ENCODE data around the gene GREB1. TPM values are rescaled to one million over a fixed set of nuclear protein-coding genes. Genes with fewer than 3 reads are reported as not detected.

Gene GREB1
- 22.5 TPM for polyA plus RNA-seq (2012; ENCODE audit: insufficient read depth, insufficient read length, low read depth)

DNA sequence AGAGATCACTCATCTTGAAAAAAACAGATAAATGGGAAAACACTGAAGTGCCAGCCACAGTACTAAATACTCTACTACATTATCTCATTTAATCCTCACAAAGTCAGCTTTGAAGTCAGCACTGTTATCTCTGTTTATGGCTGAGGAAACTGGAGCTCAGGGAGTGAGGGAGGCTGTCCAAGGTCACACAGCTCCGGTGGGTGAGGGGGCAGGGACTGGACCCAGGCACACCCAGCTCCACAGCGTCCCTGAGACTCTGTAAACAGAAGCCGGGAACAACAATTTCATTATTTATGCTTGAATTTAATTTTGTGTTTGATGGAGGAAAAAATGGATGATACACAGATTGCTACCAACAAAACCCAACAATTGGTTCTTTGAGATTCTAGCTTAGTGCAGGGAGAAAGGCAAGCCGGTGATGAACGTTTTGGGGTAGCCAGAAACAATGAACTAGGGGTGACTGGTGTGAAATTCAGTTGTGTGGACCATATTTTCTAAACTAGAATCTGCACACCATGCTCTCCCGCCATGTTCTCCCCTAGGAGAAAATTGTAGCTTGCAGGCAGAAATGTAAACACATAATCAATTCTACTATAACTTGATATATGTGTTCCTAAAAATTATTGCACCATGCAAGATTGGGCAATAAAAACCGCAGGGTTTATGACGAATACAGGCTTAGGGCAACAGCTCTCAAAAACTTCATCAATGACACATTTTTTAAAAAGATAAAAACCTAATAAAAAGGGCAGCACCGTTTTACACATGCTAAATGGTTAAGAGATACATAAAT, at the start of gene GREB1:
TSS of gene GREB1 (plus strand) at position 768 of the 793 bp plus-strand sequence. CDS start 22,570 bp downstream, outside the sequence.
- peaks cover 9% of the 10 kb centered on the region; the same call in 1 of the 2 replicates for H3K4me1 ChIP-seq
- H3K9me3 ChIP-seq: no peaks in the 10 kb centered on the region
- H3K27me3 ChIP-seq: no peaks in the 10 kb centered on the region
- DNase-seq: no peak
- no peak for TF ChIP-seq CTCF (IDR thresholded peaks at IDR 0.05; ENCODE audit: low read depth, low read length)
- no peaks in the 10 kb centered on the region for H3K36me3 ChIP-seq
- H3K4me3 ChIP-seq (ENCODE audit: low read depth, low read length): no peak within 1 kb of the TSS

DNA sequence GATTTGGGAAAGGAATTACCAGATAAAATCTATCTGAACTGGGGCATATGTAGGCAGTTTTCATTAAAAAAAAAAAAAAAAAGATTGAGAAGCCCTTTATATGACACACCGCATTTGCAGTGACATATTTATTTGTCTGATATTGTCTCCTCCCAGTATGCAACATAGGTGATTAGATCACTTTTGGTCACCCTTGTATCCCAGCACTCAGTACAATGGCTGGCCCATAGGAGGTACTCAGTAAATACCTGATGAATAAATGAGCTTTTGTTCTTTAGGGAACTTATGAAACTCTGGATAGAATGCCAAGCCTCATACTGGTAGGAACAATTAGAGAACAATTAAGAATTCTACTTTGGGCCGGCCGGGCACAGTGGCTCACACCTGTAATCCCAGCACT, 45.0 kb upstream of the GREB1 start:
- H3K36me3 ChIP-seq: peaks cover 7% of the 10 kb centered on the region; the same call in 1 of the 2 replicates
- H3K27me3 ChIP-seq: no peaks in the 10 kb centered on the region
- no peaks in the 10 kb centered on the region; the same call in 1 of the 2 replicates for H3K9me3 ChIP-seq
- H3K4me3 ChIP-seq (ENCODE audit: low read depth, low read length): no peak overlapping the region
- DNase-seq: no peak
- no peak for TF ChIP-seq CTCF (IDR thresholded peaks at IDR 0.05; ENCODE audit: low read depth, low read length)
- H3K4me1 ChIP-seq: peaks cover 14% of the 10 kb centered on the region

DNA sequence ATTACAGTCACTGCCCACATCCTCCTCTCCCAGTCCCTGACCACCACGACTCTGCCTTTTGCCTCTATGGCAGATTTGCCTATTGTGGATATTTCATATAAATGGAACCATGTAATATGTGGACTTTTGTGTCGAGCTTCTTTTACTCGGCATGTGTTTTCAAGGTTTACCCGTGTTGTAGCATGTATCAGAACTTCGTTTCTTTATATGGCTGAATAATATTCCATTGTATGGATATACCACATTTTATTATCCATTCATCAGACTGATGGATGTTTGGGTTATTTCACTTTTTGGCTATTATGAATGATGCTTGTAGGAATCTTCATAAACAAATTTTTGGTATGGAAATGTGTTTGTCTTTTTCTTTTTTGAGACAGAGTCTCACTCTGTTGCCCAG, 43.7 kb upstream of the GREB1 start:
- H3K4me1 ChIP-seq: peaks cover 14% of the 10 kb centered on the region
- H3K9me3 ChIP-seq: no peaks in the 10 kb centered on the region; the same call in 1 of the 2 replicates
- no peaks in the 10 kb centered on the region for H3K27me3 ChIP-seq
- peaks cover 7% of the 10 kb centered on the region; the same call in 1 of the 2 replicates for H3K36me3 ChIP-seq
- no peak overlapping the region for H3K4me3 ChIP-seq (ENCODE audit: low read depth, low read length)
- TF ChIP-seq CTCF (IDR thresholded peaks at IDR 0.05; ENCODE audit: low read depth, low read length): no peak
- DNase-seq: no peak

GRCh38 chr2:11491348-11491933, 42.4 kb upstream of the GREB1 start:
- H3K4me1 ChIP-seq: peaks cover 14% of the 10 kb centered on the region

GRCh38 chr2:11492244-11492643, 41.6 kb upstream of the GREB1 start:
- H3K9me3 ChIP-seq: no peaks in the 10 kb centered on the region; the same call in 1 of the 2 replicates
- H3K27me3 ChIP-seq: no peaks in the 10 kb centered on the region
- no peak for DNase-seq
- no peak overlapping the region for H3K4me3 ChIP-seq (ENCODE audit: low read depth, low read length)
- H3K36me3 ChIP-seq: no peaks in the 10 kb centered on the region
- TF ChIP-seq CTCF (IDR thresholded peaks at IDR 0.05; ENCODE audit: low read depth, low read length): no peak
- H3K4me1 ChIP-seq: peaks cover 14% of the 10 kb centered on the region

More at GRCh38 chr2:11491348-11491933, 42.4 kb upstream of the GREB1 start:
- Histone ChIP-seq H3K4me3 (ENCODE audit: low read depth, low read length) (no peak overlapping the region), H3K9me3 (no peaks in the 10 kb centered on the region; the same call in 1 of the 2 replicates), H3K36me3 (no peaks in the 10 kb centered on the region), H3K27me3 (no peaks in the 10 kb centered on the region)
- DNase-seq: no peak
- no peak for TF ChIP-seq CTCF (IDR thresholded peaks at IDR 0.05; ENCODE audit: low read depth, low read length)
